Esophagus muscularis mucosa (tissue), 3 donors: ENCODE measurements around the gene SDK2.

ENCODE experiments used
- POLR2A ChIP-seq: fragments of 450-650 bp; IDR thresholded peaks from one replicate; pipeline ENCODE4 v1.6.1; 2017; ENCODE audit warnings: antibody characterized with exemption, moderate library complexity, mild to moderate bottlenecking, low read depth
- POLR2AphosphoS5 ChIP-seq, 2 donors: sonication (generic); formaldehyde crosslinking; IDR thresholded peaks; one replicate each; pipeline ENCODE4 v1.6.1; 2017; ENCODE audit warnings: antibody characterized with exemption in 2 of 2
- TF ChIP-seq, protein P1 (sequence below), 3 experiments: fragments of 200-600 bp in 2 of 3; fragments of 450-650 bp in 1 of 3; sonication (generic) in 2 of 3; IDR thresholded peaks; one replicate each; pipeline ENCODE4 v1.5.1; 2017 to 2019; ENCODE audit warnings: antibody characterized with exemption in 3 of 3, mild to moderate bottlenecking in 2 of 3, moderate library complexity in 1 of 3

DNA sequence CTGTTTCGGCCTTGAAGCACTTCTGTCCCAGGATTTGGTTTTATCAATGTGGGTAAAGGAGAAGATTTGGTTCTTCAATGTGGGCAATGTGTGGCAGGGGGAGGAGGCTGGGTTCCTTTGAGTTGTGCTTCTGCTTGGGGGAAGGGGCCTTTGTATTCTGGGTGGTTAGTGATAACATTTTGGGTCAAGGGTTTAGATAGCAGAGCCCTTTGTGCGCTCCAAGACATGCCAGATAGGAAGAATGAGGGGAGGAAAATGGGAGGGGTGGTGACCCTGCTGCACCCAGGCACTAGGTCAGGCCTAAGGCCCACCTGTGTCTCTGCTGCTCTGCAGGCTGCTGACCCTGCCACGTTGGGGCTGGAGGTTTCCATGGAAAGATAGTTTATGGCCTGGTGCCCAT is 292.5 kb downstream of the SDK2 start:
- TF ChIP-seq, protein P1, sequence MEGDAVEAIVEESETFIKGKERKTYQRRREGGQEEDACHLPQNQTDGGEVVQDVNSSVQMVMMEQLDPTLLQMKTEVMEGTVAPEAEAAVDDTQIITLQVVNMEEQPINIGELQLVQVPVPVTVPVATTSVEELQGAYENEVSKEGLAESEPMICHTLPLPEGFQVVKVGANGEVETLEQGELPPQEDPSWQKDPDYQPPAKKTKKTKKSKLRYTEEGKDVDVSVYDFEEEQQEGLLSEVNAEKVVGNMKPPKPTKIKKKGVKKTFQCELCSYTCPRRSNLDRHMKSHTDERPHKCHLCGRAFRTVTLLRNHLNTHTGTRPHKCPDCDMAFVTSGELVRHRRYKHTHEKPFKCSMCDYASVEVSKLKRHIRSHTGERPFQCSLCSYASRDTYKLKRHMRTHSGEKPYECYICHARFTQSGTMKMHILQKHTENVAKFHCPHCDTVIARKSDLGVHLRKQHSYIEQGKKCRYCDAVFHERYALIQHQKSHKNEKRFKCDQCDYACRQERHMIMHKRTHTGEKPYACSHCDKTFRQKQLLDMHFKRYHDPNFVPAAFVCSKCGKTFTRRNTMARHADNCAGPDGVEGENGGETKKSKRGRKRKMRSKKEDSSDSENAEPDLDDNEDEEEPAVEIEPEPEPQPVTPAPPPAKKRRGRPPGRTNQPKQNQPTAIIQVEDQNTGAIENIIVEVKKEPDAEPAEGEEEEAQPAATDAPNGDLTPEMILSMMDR (IDR thresholded peaks at IDR 0.05), result no peak
- TF ChIP-seq POLR2AphosphoS5 (IDR thresholded peaks at IDR 0.05) (no peak), POLR2A (no peak)
